ENCODE results near the gene HEYL. TPM values are rescaled to one million over a fixed set of nuclear protein-coding genes. Genes with fewer than 3 reads are reported as not detected.

HEYL gene
- total RNA-seq, 4 donors from 2014 or later = 0.78 to 3.3 (median 2.4) TPM

DNA sequence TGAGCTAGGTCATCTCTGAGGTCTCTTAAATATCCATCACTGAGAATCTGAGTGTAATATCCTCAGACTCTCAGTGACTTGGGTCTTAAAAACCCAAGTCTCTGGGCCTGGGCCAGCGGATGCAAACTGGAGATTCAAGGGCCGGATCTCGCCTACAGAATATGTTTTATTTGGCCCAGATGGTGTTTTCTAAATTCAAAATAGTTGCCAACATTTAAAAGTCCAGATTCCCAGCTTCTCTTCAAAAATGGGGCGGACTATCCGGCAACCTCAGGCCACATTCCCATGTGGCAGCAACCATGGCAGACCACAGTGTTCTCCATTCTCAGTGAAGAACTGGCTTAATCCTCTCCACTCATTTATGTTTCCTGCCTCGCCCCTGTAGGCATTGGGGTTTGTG is 12.7 kb upstream of the HEYL start:
- TF ChIP-seq, protein P1, sequence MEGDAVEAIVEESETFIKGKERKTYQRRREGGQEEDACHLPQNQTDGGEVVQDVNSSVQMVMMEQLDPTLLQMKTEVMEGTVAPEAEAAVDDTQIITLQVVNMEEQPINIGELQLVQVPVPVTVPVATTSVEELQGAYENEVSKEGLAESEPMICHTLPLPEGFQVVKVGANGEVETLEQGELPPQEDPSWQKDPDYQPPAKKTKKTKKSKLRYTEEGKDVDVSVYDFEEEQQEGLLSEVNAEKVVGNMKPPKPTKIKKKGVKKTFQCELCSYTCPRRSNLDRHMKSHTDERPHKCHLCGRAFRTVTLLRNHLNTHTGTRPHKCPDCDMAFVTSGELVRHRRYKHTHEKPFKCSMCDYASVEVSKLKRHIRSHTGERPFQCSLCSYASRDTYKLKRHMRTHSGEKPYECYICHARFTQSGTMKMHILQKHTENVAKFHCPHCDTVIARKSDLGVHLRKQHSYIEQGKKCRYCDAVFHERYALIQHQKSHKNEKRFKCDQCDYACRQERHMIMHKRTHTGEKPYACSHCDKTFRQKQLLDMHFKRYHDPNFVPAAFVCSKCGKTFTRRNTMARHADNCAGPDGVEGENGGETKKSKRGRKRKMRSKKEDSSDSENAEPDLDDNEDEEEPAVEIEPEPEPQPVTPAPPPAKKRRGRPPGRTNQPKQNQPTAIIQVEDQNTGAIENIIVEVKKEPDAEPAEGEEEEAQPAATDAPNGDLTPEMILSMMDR (IDR thresholded peaks at IDR 0.05 in 4 of 5, conservative IDR thresholded peaks at IDR 0.05 in 1 of 5) = no peak
- TF ChIP-seq POLR2A (IDR thresholded peaks at IDR 0.05) = no peak
- H3K27me3 ChIP-seq = no peaks in the 10 kb centered on the region
- intact Hi-C loops (cut with DNase I; ENCODE audit: low total_unique reads) = no loop called here
- H3K27ac ChIP-seq = peak overlapping the region; percentile 76 to 85 (median 80)
- H3K9me3 ChIP-seq = no peaks in the 10 kb centered on the region
- no peak overlapping the region for H3K4me3 ChIP-seq
- H3K4me1 ChIP-seq = peaks cover 22 to 38% of the 10 kb centered on the region in 2 donors
- DNase-seq = no peak
- ATAC-seq = no peak
- in situ Hi-C loops (cut with MboI; ENCODE audit: low sequenced_read_pairs in 4 of 4) = loop anchor here (5.0 to 10.0 kb wide), 4 partner anchors 45 to 70 kb away; no protein-coding TSS in a partner anchor
- no peaks in the 10 kb centered on the region for H3K36me3 ChIP-seq

DNA sequence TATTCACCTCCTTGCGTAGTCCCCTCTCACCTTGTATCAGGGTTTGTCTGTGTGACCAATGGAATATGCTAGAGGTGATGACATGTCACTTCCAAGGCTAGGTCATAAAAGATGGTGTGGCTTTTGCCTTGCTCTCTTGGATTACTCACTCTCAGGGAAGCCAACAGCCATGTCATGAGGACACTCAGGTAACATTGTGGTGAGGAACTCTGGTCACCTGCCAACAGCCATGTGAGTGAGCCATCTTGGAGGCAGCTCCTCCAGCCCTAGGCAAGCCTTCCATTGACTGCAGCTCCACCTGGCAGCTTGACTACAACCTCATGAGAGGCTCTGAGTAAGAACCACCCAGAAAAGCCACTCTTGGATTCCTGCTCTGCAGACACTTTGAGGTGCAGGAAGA is 11.0 kb upstream of the HEYL start:
- Histone ChIP-seq H3K9me3 (no peaks in the 10 kb centered on the region), H3K36me3 (no peaks in the 10 kb centered on the region), H3K4me3 (no peak overlapping the region), H3K27me3 (no peaks in the 10 kb centered on the region), H3K27ac (no peak overlapping the region), H3K4me1 (peaks cover 29 to 32% of the 10 kb centered on the region in 2 donors)
- DNase-seq (peak in 1 of 2 donors; percentile 43), ATAC-seq (no peak)
- in situ Hi-C loops (cut with MboI; ENCODE audit: low sequenced_read_pairs in 4 of 4) (loop anchor here (5.0 to 10.0 kb wide), 4 partner anchors 43 to 72 kb away; no protein-coding TSS in a partner anchor), intact Hi-C loops (cut with DNase I; ENCODE audit: low total_unique reads) (no loop called here)
- TF ChIP-seq, protein P1 (IDR thresholded peaks at IDR 0.05 in 4 of 5, conservative IDR thresholded peaks at IDR 0.05 in 1 of 5) = no peak

DNA sequence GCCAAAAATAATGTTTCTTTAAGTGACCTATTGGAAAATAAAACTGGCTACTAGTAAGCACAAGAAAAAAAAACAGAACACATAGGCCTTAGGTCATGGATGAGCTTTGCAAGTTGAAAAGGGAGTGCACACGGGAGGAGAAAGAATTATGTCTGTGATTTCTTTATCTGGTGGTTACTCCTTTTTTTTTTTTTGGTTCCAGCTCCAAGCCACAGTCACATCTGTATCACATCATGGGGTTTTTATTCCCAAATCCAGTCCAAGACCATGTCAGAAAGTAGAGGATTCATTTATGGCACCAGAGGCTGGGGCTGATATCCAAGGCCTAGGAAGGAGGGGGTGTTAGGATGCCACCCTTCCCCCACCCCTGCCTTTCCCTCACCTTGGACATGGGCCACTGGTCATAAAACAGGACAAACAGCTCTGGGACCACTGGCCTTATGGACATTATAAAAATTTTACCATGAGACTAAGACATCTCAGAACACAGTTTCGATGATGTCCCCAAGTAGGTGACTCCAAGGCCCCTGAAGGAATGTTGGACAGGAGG is 10.3 kb upstream of the HEYL start:
- in situ Hi-C loops (cut with MboI; ENCODE audit: low sequenced_read_pairs in 4 of 4) = loop anchor here (5.0 to 10.0 kb wide), 4 partner anchors 42 to 73 kb away; no protein-coding TSS in a partner anchor

DNA sequence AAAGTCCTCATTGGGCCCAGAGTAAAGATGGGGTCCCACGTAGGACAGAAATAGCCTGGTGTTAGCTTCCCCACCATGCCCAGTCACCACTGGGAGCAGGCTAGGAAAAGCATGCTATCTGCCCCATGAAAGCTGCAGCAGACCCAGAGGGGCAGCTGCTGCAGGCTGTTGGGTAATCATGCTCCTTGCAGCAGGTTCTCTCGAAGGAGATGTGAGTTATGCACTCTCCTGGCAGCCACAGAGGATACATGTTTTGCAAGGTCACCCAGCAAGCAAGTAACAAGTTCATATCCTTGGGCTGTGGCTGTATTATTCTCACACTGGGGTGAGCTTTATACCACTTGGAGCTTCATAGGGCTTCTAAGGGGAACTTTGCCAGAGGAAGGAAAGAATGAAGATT is 9.1 kb upstream of the HEYL start:
- H3K27ac ChIP-seq = peak overlapping the region in 1 of 4 donors; percentile 73
- ATAC-seq (no peak), DNase-seq (no peak)
- H3K4me3 ChIP-seq = no peak overlapping the region
- in situ Hi-C loops (cut with MboI; ENCODE audit: low sequenced_read_pairs in 4 of 4) = no loop called here
- no peaks in the 10 kb centered on the region for H3K27me3 ChIP-seq
- intact Hi-C loops (cut with DNase I; ENCODE audit: low total_unique reads) = no loop called here
- H3K36me3 ChIP-seq = no peaks in the 10 kb centered on the region
- peaks cover 19 to 21% of the 10 kb centered on the region in 2 donors for H3K4me1 ChIP-seq
- H3K9me3 ChIP-seq = no peaks in the 10 kb centered on the region
- TF ChIP-seq POLR2A (IDR thresholded peaks at IDR 0.05) = no peak
- TF ChIP-seq, protein P1 (IDR thresholded peaks at IDR 0.05 in 4 of 5, conservative IDR thresholded peaks at IDR 0.05 in 1 of 5) = no peak

More for the DNA sequence above, 10.3 kb upstream of the HEYL start:
- peaks cover 27 to 31% of the 10 kb centered on the region in 2 donors for H3K4me1 ChIP-seq
- H3K27ac ChIP-seq = no peak overlapping the region
- no peak for DNase-seq
- ATAC-seq = no peak
- no peaks in the 10 kb centered on the region for H3K9me3 ChIP-seq
- no peaks in the 10 kb centered on the region for H3K27me3 ChIP-seq
- no peaks in the 10 kb centered on the region for H3K36me3 ChIP-seq
- no peak for TF ChIP-seq POLR2A (IDR thresholded peaks at IDR 0.05)
- TF ChIP-seq, protein P1 (IDR thresholded peaks at IDR 0.05 in 4 of 5, conservative IDR thresholded peaks at IDR 0.05 in 1 of 5) = no peak
- intact Hi-C loops (cut with DNase I; ENCODE audit: low total_unique reads) = no loop called here
- H3K4me3 ChIP-seq = no peak overlapping the region
